Measurements from ENCODE around the gene KL.

The KL gene

GRCh38 chr13:33034882-33035520, 18.8 kb downstream of the KL start (continued):
- TF ChIP-seq CTCF (tag by site-specific recombination; IDR thresholded peaks at IDR 0.05) (no peak), ZNF140 (tag by site-specific recombination; IDR thresholded peaks at IDR 0.05) (no peak), ZNF23 (tag by site-specific recombination; IDR thresholded peaks at IDR 0.05; ENCODE audit: borderline replicate concordance) (no peak), OSR2 (tag by site-specific recombination; IDR thresholded peaks at IDR 0.05) (no peak), ZNF138 (tag by site-specific recombination; IDR thresholded peaks at IDR 0.05; ENCODE audit: borderline replicate concordance) (no peak), ZNF701 (tag by site-specific recombination; IDR thresholded peaks at IDR 0.05) (no peak)

GRCh38 chr13:33037673-33038072, 21.4 kb downstream of the KL start:
- Histone ChIP-seq H3K4me1 (ENCODE audit: control insufficient read depth, insufficient read depth, low read length) (no peaks in the 10 kb centered on the region), H3K4me3 (ENCODE audit: low read depth, low read length) (no peak overlapping the region), H3K36me3 (ENCODE audit: control insufficient read depth in 2 of 2, insufficient read depth in 1 of 2, low read length in 2 of 2) (no peaks in the 10 kb centered on the region), H3K9me3 (ENCODE audit: control insufficient read depth, insufficient read depth, low read depth, low read length) (no peaks in the 10 kb centered on the region), H3K27ac (ENCODE audit: extremely low read depth, low read depth, low read length) (no peak overlapping the region)
- TF ChIP-seq ZBTB26 (tag by site-specific recombination; optimal IDR thresholded peaks at IDR 0.05) (no peak), ZNF155 (tag by site-specific recombination; IDR thresholded peaks at IDR 0.05) (no peak), ZNF214 (tag by site-specific recombination; IDR thresholded peaks at IDR 0.05; ENCODE audit: borderline replicate concordance) (no peak), KLF9 (tag by site-specific recombination; IDR thresholded peaks at IDR 0.05; ENCODE audit: low read depth) (no peak)
- POLR2A ChIA-PET, result no interaction called here
- CTCF ChIA-PET, result no interaction called here

- Histone ChIP-seq H3K36me3 (ENCODE audit: control insufficient read depth in 2 of 2, insufficient read depth in 1 of 2, low read length in 2 of 2) (no peaks in the 10 kb centered on the region), H3K4me1 (ENCODE audit: control insufficient read depth, insufficient read depth, low read length) (no peaks in the 10 kb centered on the region), H3K27ac (ENCODE audit: extremely low read depth, low read depth, low read length) (no peak overlapping the region), H3K4me3 (ENCODE audit: low read depth, low read length) (no peak overlapping the region), H3K9me3 (ENCODE audit: control insufficient read depth, insufficient read depth, low read depth, low read length) (no peaks in the 10 kb centered on the region)
- TF ChIP-seq GFI1B (tag by site-specific recombination; IDR thresholded peaks at IDR 0.05) (no peak), KLF9 (tag by site-specific recombination; IDR thresholded peaks at IDR 0.05; ENCODE audit: low read depth) (no peak), ZNF776 (tag by site-specific recombination; IDR thresholded peaks at IDR 0.05; ENCODE audit: borderline replicate concordance) (no peak), ZNF548 (tag by site-specific recombination; IDR thresholded peaks at IDR 0.05) (no peak), ZSCAN4 (tag by site-specific recombination; IDR thresholded peaks at IDR 0.05) (no peak), MEIS1 (CRISPR knock-in tag; IDR thresholded peaks at IDR 0.05; ENCODE audit: borderline replicate concordance) (no peak), HOXC10 (CRISPR knock-in tag; IDR thresholded peaks at IDR 0.05) (no peak), ZNF555 (tag by site-specific recombination; conservative IDR thresholded peaks at IDR 0.05) (no peak), ZNF146 (tag by site-specific recombination; IDR thresholded peaks at IDR 0.05) (no peak), ZNF521 (tag by site-specific recombination; IDR thresholded peaks at IDR 0.05) (no peak), ZNF623 (tag by site-specific recombination; IDR thresholded peaks at IDR 0.05) (no peak), ZNF558 (tag by site-specific recombination; IDR thresholded peaks at IDR 0.05) (no peak)
- CTCF ChIA-PET, result interaction anchor here (0.7 to 0.9 kb wide), 3 partner anchors 9 to 684 kb away, joined by 3 to 6 read pairs (median 3); no protein-coding TSS in a partner anchor
- POLR2A ChIA-PET, result no interaction called here
Observed at GRCh38 chr13:33040090-33040489, 23.9 kb downstream of the KL start.

Measured in HEK293 (cell line).